Stimulated activated naive CD4-positive, alpha-beta T cell treated with Interleukin-2 at 50 U/mL for 16 hours (primary cell): ENCODE data around the gene ARL8B.

ENCODE experiments used
- DNase-seq: peaks from one replicate; lab custom pipeline; 2025; lab: John Stamatoyannopoulos, UW

ARL8B gene

GRCh38 chr3:5187156-5187919 lies 65.2 kb downstream of the ARL8B start, which contains the start of gene EDEM1:
TSS of gene EDEM1 (plus strand) at chr3:5187707. CDS start at chr3:5187806, 99 bp downstream.
- peak; percentile 91 for DNase-seq

GRCh38 chr3:5187920-5188418 lies 65.9 kb downstream of the ARL8B start:
- DNase-seq: peak; percentile 53

- DNase-seq: peak; percentile 61
These were observed 66.5 kb downstream of the ARL8B start for GRCh38 chr3:5188419-5189221.

- no peak for DNase-seq
These were observed 68.2 kb downstream of the ARL8B start for GRCh38 chr3:5190147-5190791.

GRCh38 chr3:5191555-5192304 lies 69.6 kb downstream of the ARL8B start:
- DNase-seq: no peak

GRCh38 chr3:5192571-5193365 lies 70.7 kb downstream of the ARL8B start:
- DNase-seq: peak; percentile 21

GRCh38 chr3:5194341-5194740 lies 72.2 kb downstream of the ARL8B start:
- DNase-seq: no peak

- DNase-seq: peak; percentile 43
These were observed 72.9 kb downstream of the ARL8B start for GRCh38 chr3:5194801-5195509.

- DNase-seq: no peak
These were observed 73.5 kb downstream of the ARL8B start for GRCh38 chr3:5195605-5196004.

GRCh38 chr3:5197022-5197421 lies 74.9 kb downstream of the ARL8B start:
- DNase-seq: no peak

- DNase-seq: peak; percentile 45
These were observed 75.6 kb downstream of the ARL8B start for GRCh38 chr3:5197470-5198312.

GRCh38 chr3:5198313-5198677 lies 76.2 kb downstream of the ARL8B start:
- no peak for DNase-seq

GRCh38 chr3:5198986-5199731 lies 77.1 kb downstream of the ARL8B start:
- no peak for DNase-seq

- DNase-seq: no peak
These were observed 79.4 kb downstream of the ARL8B start for GRCh38 chr3:5201536-5201935.

- DNase-seq: no peak
These were observed 80.1 kb downstream of the ARL8B start for GRCh38 chr3:5202222-5202621.

- peak; percentile 41 for DNase-seq
These were observed 83.3 kb downstream of the ARL8B start for GRCh38 chr3:5205165-5205941.

- DNase-seq: no peak
These were observed 88.8 kb downstream of the ARL8B start for GRCh38 chr3:5210926-5211325.
